ENCODE data around the gene KDELR3.

The KDELR3 gene

DNA sequence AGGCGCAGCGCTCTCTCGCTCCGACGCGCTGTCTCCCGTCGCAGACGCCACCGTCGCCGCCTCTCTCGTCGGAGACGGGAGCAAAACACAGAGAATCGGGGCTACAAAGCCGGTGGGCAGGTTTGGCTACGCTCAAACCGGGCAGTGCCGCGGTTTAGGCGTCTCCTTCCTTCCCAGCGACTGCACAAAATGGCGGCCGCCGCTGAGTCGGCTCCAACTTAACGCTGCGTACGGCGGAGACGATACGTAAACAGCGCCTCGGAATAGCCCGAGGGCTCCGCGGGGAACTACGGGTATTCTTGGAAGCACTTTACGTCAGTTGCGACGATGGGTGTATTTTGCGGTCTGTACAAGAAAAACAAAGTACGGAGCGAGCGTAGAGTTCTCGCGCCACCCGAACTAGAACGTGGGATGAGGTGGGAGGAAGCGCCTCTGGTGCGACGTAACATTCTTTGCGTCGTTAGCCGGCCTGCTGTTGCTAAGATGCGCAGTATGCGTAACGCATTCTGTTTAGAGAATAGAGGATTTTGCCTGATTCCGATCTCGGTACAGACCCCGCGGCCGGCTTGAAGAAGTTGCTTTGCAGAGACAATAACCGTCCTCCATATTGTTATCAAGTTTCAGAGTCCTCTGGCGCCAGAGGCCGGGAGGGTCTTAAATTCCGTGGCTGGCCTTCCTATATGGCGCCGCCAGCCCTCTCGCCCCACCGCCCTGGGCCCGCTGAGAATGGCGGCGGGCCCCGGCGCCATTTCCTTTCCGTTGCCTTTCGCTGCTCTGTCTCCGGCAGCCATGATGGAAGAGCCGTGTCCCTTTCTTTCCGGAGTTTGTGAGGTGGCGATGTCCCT lies 38.4 kb downstream of the KDELR3 start, which contains the start of gene DDX17:
Gene DDX17, minus strand, starts transcription at position 194 of the 845 bp plus-strand sequence.
- peaks cover 16% of the 10 kb centered on the region for H3K4me1 ChIP-seq (ENCODE audit: insufficient read depth, poor library complexity, severe bottlenecking)
- TF ChIP-seq, protein P1, sequence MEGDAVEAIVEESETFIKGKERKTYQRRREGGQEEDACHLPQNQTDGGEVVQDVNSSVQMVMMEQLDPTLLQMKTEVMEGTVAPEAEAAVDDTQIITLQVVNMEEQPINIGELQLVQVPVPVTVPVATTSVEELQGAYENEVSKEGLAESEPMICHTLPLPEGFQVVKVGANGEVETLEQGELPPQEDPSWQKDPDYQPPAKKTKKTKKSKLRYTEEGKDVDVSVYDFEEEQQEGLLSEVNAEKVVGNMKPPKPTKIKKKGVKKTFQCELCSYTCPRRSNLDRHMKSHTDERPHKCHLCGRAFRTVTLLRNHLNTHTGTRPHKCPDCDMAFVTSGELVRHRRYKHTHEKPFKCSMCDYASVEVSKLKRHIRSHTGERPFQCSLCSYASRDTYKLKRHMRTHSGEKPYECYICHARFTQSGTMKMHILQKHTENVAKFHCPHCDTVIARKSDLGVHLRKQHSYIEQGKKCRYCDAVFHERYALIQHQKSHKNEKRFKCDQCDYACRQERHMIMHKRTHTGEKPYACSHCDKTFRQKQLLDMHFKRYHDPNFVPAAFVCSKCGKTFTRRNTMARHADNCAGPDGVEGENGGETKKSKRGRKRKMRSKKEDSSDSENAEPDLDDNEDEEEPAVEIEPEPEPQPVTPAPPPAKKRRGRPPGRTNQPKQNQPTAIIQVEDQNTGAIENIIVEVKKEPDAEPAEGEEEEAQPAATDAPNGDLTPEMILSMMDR (IDR thresholded peaks at IDR 0.05; ENCODE audit: poor library complexity, severe bottlenecking) = no peak
- peak; percentile 83 for ATAC-seq (ENCODE audit: low read depth)

DNA sequence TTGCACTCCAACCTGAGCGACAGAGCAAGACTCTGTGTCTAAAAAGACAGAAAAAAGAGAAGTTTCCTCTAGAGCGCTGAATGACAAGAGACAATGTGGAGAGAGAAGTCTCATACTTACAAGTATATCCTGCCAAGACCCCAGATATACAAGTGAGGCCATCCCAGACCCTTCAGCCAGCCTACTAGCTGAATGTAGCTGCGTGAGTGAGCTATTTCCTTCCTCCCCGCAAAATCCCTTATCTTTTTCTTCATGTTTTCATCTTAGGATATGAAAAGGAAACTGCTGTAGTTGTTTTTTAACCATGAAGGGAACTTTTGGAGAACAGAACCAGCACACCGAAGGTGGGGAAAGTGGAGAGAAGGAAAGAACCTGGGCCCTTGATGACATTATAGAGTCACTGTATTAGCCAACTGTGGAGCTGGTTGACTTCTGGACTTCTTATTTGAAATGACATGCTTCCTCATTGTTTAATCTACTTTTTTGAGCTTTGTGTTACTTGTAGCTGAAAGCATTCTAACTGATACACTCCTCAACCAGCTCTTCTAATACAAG lies 42.6 kb downstream of the KDELR3 start:
- H3K9me3 ChIP-seq (ENCODE audit: severe bottlenecking) = no peaks in the 10 kb centered on the region
- no peaks in the 10 kb centered on the region for H3K27me3 ChIP-seq (ENCODE audit: insufficient read depth, poor library complexity, severe bottlenecking)
- TF ChIP-seq, protein P1 (IDR thresholded peaks at IDR 0.05; ENCODE audit: poor library complexity, severe bottlenecking) = no peak
- no peak for ATAC-seq (ENCODE audit: low read depth)
- no peak overlapping the region for H3K27ac ChIP-seq (ENCODE audit: poor library complexity, severe bottlenecking)
- no peaks in the 10 kb centered on the region for H3K36me3 ChIP-seq (ENCODE audit: low read depth)
- H3K4me1 ChIP-seq (ENCODE audit: insufficient read depth, poor library complexity, severe bottlenecking) = peaks cover 4% of the 10 kb centered on the region
- no peak overlapping the region for H3K4me3 ChIP-seq (ENCODE audit: severe bottlenecking)
- DNase-seq (ENCODE audit: low spot score) = no peak

More for the DNA sequence above, 38.4 kb downstream of the KDELR3 start, which contains the start of gene DDX17:
- no peaks in the 10 kb centered on the region for H3K9me3 ChIP-seq (ENCODE audit: severe bottlenecking)
- peaks cover 40% of the 10 kb centered on the region for H3K36me3 ChIP-seq (ENCODE audit: low read depth)
- DNase-seq (ENCODE audit: low spot score) = peak; percentile 88
- H3K27ac ChIP-seq (ENCODE audit: poor library complexity, severe bottlenecking) = peak within 1 kb of the TSS; percentile 84
- peak within 1 kb of the TSS; percentile 87 for H3K4me3 ChIP-seq (ENCODE audit: severe bottlenecking)
- no peaks in the 10 kb centered on the region for H3K27me3 ChIP-seq (ENCODE audit: insufficient read depth, poor library complexity, severe bottlenecking)

DNA sequence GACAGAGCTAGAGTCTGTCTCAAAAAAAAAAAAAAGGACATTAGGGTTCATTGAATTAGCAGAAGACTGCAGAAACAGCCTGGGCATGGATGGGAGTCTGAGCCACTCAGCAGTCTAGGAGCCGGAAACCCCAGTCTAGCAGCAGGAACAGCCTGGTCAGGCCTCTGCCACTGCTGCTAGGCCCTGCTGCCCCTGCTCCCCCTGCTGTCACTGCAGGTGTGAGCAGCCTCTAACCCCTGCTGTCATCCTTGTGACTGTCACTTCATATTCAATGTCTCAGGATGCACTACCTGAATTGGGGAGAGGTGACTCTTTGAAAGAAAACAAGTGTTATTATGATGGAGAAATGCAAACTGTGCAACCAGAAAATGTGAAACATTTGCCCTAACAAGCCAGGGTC lies 45.2 kb downstream of the KDELR3 start:
- Histone ChIP-seq H3K4me3 (ENCODE audit: severe bottlenecking) (no peak overlapping the region), H3K27me3 (ENCODE audit: insufficient read depth, poor library complexity, severe bottlenecking) (no peaks in the 10 kb centered on the region), H3K27ac (ENCODE audit: poor library complexity, severe bottlenecking) (no peak overlapping the region), H3K4me1 (ENCODE audit: insufficient read depth, poor library complexity, severe bottlenecking) (no peaks in the 10 kb centered on the region), H3K36me3 (ENCODE audit: low read depth) (no peaks in the 10 kb centered on the region), H3K9me3 (ENCODE audit: severe bottlenecking) (no peaks in the 10 kb centered on the region)
- DNase-seq (ENCODE audit: low spot score) (no peak), ATAC-seq (ENCODE audit: low read depth) (no peak)
- TF ChIP-seq, protein P1 (IDR thresholded peaks at IDR 0.05; ENCODE audit: poor library complexity, severe bottlenecking) = no peak

DNA sequence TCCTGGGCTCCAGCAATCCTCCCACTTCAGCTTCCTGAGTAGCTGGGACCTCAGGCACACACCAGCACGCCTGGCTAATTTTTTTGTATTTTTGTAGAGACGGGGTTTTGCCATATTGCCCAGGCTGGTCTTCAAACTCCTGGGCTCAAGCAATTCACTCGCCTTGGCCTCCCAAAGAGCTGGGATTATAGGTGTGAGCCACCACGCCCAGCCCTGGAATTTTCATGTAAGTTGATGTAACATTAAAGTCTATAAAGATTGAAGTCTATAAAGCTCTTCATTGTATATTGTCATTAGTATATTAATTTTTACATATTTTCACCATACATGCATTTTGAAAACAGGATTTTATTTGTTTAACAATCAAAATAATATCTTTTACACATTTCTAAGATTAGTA lies 50.7 kb downstream of the KDELR3 start:
- H3K4me1 ChIP-seq (ENCODE audit: insufficient read depth, poor library complexity, severe bottlenecking) = no peaks in the 10 kb centered on the region
- no peak overlapping the region for H3K4me3 ChIP-seq (ENCODE audit: severe bottlenecking)
- no peak for ATAC-seq (ENCODE audit: low read depth)
- no peaks in the 10 kb centered on the region for H3K27me3 ChIP-seq (ENCODE audit: insufficient read depth, poor library complexity, severe bottlenecking)
- no peak overlapping the region for H3K27ac ChIP-seq (ENCODE audit: poor library complexity, severe bottlenecking)
- DNase-seq (ENCODE audit: low spot score) = no peak
- TF ChIP-seq, protein P1 (IDR thresholded peaks at IDR 0.05; ENCODE audit: poor library complexity, severe bottlenecking) = no peak
- no peaks in the 10 kb centered on the region for H3K36me3 ChIP-seq (ENCODE audit: low read depth)
- no peaks in the 10 kb centered on the region for H3K9me3 ChIP-seq (ENCODE audit: severe bottlenecking)
